ENCODE measurements around the gene SLC7A6. TPM values are rescaled to one million over a fixed set of nuclear protein-coding genes. Genes with fewer than 3 reads are reported as not detected.

Gene SLC7A6
- total and polyA plus RNA-seq, 10 of the 15 experiments (the other 5 are each of a cell fraction or from before 2014, with no cell fraction given), result 8.2 to 60.4 (median 28.6) TPM

GRCh38 chr16:68287276-68288251 lies 23.2 kb downstream of the SLC7A6 start:
- Histone ChIP-seq H3K36me3 (ENCODE audit: control insufficient read depth in 2 of 2, insufficient read depth in 2 of 2, low read length in 1 of 2) (peaks cover 20 to 27% of the 10 kb centered on the region in 2 experiments; a peak in 3 of 4 replicates), H4K20me1 (ENCODE audit: control insufficient read depth, insufficient read depth) (no peaks in the 10 kb centered on the region), H3K4me3 (no peak overlapping the region), H3K4me2 (ENCODE audit: control insufficient read depth, insufficient read depth) (0 out of 2 replicates have a peak overlapping the region, but pooled peaks have one; percentile 9), H3K4me1 (ENCODE audit: control insufficient read depth, insufficient read depth, low read length) (peaks cover 73% of the 10 kb centered on the region), H3K79me2 (ENCODE audit: control insufficient read depth, insufficient read depth, low read length) (peaks cover 46% of the 10 kb centered on the region), H2AFZ (ENCODE audit: control insufficient read depth, low read depth, low read length) (no peak overlapping the region), H3K27ac (ENCODE audit: control insufficient read depth, insufficient read depth) (peak overlapping the region; percentile 20; the same call in 1 of the 2 replicates), H3K9ac (ENCODE audit: control insufficient read depth, insufficient read depth, low read length) (no peak overlapping the region), H3K27me3 (replicated peaks in 1 of 2; ENCODE audit: control insufficient read depth in 2 of 2, insufficient read depth in 2 of 2, low read length in 1 of 2) (no peaks in the 10 kb centered on the region), H3K9me3 (replicated peaks; ENCODE audit: control insufficient read depth, insufficient read depth, low read length) (no peaks in the 10 kb centered on the region)
- intact Hi-C loops (cut with micrococcal nuclease; ENCODE audit: unreplicated experiment) (no loop called here), in situ Hi-C loops (cut with MboI) (no loop called here)
- no peak for DNase-seq (ENCODE audit: low read depth, low spot score)
- BruUV-seq (replicated peaks), result no TSS peak
- SMC1A ChIA-PET (ENCODE audit: uncharacterized antibody, unreplicated experiment), result interaction anchor here (0.9 to 5.0 kb wide), 7 partner anchors 12 to 40 kb away, joined by 3 to 56 read pairs (median 19); partner anchors contain the start of genes PRMT7, SLC7A6 and SLC7A6OS
- RAD21 ChIA-PET (ENCODE audit: unreplicated experiment), result interaction anchor here (1.2 to 4.9 kb wide), 5 partner anchors 12 to 41 kb away, joined by 7 to 97 read pairs (median 14); partner anchors contain the start of gene SLC7A6
- CTCF ChIA-PET, result interaction anchor here (0.9 to 5.2 kb wide), 6 partner anchors 21 to 47 kb away, joined by 3 to 126 read pairs (median 16); partner anchors contain the start of gene SLC7A6
- POLR2A ChIA-PET, result interaction anchor here (0.6 to 11.1 kb wide), 3 partner anchors 16 to 150 kb away, joined by 3 to 177 read pairs (median 15); partner anchors contain the start of genes PRMT7 and SLC7A6OS
- no peak for FAIRE-seq
- WGBS (ENCODE audit: insufficient coverage, insufficient replicate concordance, low lambda C conversion rate, missing lambda C conversion rate), result 90% methylated on average over 11 of the region's 11 CpGs
- TF ChIP-seq REST (IDR thresholded peaks at IDR 0.05; ENCODE audit: low read depth, low read length) (no peak), RUNX3 (IDR thresholded peaks at IDR 0.05; ENCODE audit: low read length) (peak; percentile 41; the same call in 1 of the 2 replicates)
- no peak for ATAC-seq

All from GM12878 (cell line).